WTC11 (cell line): ENCODE measurements around the gene AGER. TPM values are rescaled to one million over a fixed set of nuclear protein-coding genes. Genes with fewer than 3 reads are reported as not detected.

ENCODE experiments used
- ATAC-seq: fragments of 200-7000 bp; cut with Tn5 transposase; 2 replicates; pipeline ENCODE4 v1.10.0; 2021; ENCODE audit warnings: mild to moderate bottlenecking, moderate library complexity
- CTCF ChIA-PET: fragments of 300-600 bp; sonication (Branson Sonifier 250); formaldehyde crosslinking; loops from one replicate; lab custom pipeline; 2021; ENCODE audit warnings: antibody characterized with exemption; lab: Charles Lee
- POLR2A ChIA-PET: fragments of 350-600 bp; sonication (Branson Sonifier 250); formaldehyde crosslinking; loops from one replicate; lab custom pipeline; 2021; ENCODE audit warnings: antibody characterized with exemption; lab: Charles Lee
- DNase-seq: peaks from one replicate; pipeline ENCODE4 v3.0.0; 2021; ENCODE audit warnings: low spot score
- H3K27ac Mint-ChIP-seq: 2 replicates; pipeline ENCODE4 v1.8.0; 2021; ENCODE audit warnings: mixed read lengths
- H3K27me3 Mint-ChIP-seq: 2 replicates; pipeline ENCODE4 v1.8.0; 2021; ENCODE audit warnings: low read depth, mild to moderate bottlenecking, moderate library complexity, mixed read lengths
- H3K36me3 Mint-ChIP-seq: 2 replicates; pipeline ENCODE4 v1.8.0; 2021; ENCODE audit warnings: mixed read lengths
- H3K4me1 Mint-ChIP-seq: 2 replicates; pipeline ENCODE4 v1.8.0; 2022; ENCODE audit warnings: mixed read lengths
- H3K4me3 Mint-ChIP-seq: 2 replicates; pipeline ENCODE4 v1.8.0; 2021; ENCODE audit warnings: mild to moderate bottlenecking, moderate library complexity, mixed read lengths
- H3K9me3 Mint-ChIP-seq: 2 replicates; pipeline ENCODE4 v1.8.0; 2021; ENCODE audit warnings: mixed read lengths
- AFF4 ChIP-seq: sonication (generic); formaldehyde crosslinking; IDR thresholded peaks from 2 replicates; pipeline ENCODE4 v1.8.1; 2023; ENCODE audit warnings: mild to moderate bottlenecking, missing genetic modification reagents, borderline replicate concordance
- CDX4 ChIP-seq: fragments of 250-450 bp; sonication (Bioruptor Pico); IDR thresholded peaks from 2 replicates; pipeline ENCODE4 v1.9.0; 2021; ENCODE audit warnings: moderate library complexity, mild to moderate bottlenecking, inconsistent platforms, borderline replicate concordance
- E2F1 ChIP-seq: sonication (generic); formaldehyde crosslinking; IDR thresholded peaks from 2 replicates; pipeline ENCODE4 v1.8.0; 2022; ENCODE audit warnings: mild to moderate bottlenecking, missing genetic modification reagents
- FOXJ3 ChIP-seq: sonication (generic); formaldehyde crosslinking; IDR thresholded peaks from 2 replicates; pipeline ENCODE4 v1.9.0; 2021; ENCODE audit warnings: missing genetic modification reagents, mild to moderate bottlenecking, borderline replicate concordance
- JAZF1 ChIP-seq: fragments of 250-450 bp; sonication (Bioruptor Pico); IDR thresholded peaks from 2 replicates; pipeline ENCODE4 v1.9.0; 2021; ENCODE audit warnings: moderate library complexity, mild to moderate bottlenecking, inconsistent platforms
- MAX ChIP-seq: sonication (generic); formaldehyde crosslinking; IDR thresholded peaks from 2 replicates; pipeline ENCODE4 v1.8.0; 2022; ENCODE audit warnings: mild to moderate bottlenecking, missing genetic modification reagents
- NFE2L1 ChIP-seq: sonication (generic); formaldehyde crosslinking; IDR thresholded peaks from 2 replicates; pipeline ENCODE4 v1.8.1; 2023; ENCODE audit warnings: missing genetic modification reagents
- NR1H2 ChIP-seq: sonication (generic); formaldehyde crosslinking; IDR thresholded peaks from 2 replicates; pipeline ENCODE4 v1.9.0; 2021; ENCODE audit warnings: mild to moderate bottlenecking, moderate library complexity, missing genetic modification reagents
- NR3C1 ChIP-seq: sonication (generic); formaldehyde crosslinking; conservative IDR thresholded peaks from 2 replicates; pipeline ENCODE4 v1.8.1; 2023; ENCODE audit warnings: low read depth, mild to moderate bottlenecking, missing genetic modification reagents
- OVOL2 ChIP-seq: fragments of 250-450 bp; sonication (Bioruptor Pico); IDR thresholded peaks from 2 replicates; pipeline ENCODE4 v1.9.0; 2021; ENCODE audit warnings: mild to moderate bottlenecking, borderline replicate concordance
- PRRX2 ChIP-seq: fragments of 250-450 bp; sonication (Bioruptor Pico); IDR thresholded peaks from 2 replicates; pipeline ENCODE4 v1.8.0; 2021; ENCODE audit warnings: mild to moderate bottlenecking
- TEAD1 ChIP-seq: sonication (generic); formaldehyde crosslinking; IDR thresholded peaks from 2 replicates; pipeline ENCODE4 v1.8.0; 2022; ENCODE audit warnings: mild to moderate bottlenecking, missing genetic modification reagents
- ZMAT4 ChIP-seq: fragments of 250-450 bp; sonication (Bioruptor Pico); IDR thresholded peaks from 2 replicates; pipeline ENCODE4 v1.9.0; 2021; ENCODE audit warnings: mild to moderate bottlenecking
- ZNF219 ChIP-seq: sonication (generic); formaldehyde crosslinking; IDR thresholded peaks from 2 replicates; pipeline ENCODE4 v1.8.0; 2023; ENCODE audit warnings: missing genetic modification reagents, mild to moderate bottlenecking, borderline replicate concordance
- ZNF317 ChIP-seq: sonication (generic); formaldehyde crosslinking; IDR thresholded peaks from 2 replicates; pipeline ENCODE4 v1.8.1; 2023; ENCODE audit warnings: low read depth, mild to moderate bottlenecking, moderate library complexity, missing genetic modification reagents, borderline replicate concordance
- ZNF423 ChIP-seq: fragments of 250-450 bp; sonication (Bioruptor Pico); IDR thresholded peaks from 2 replicates; pipeline ENCODE4 v2.1.2; 2022; ENCODE audit warnings: mild to moderate bottlenecking, moderate library complexity
- total RNA-seq: library from RNA; stranded (reverse); gene quantifications from 3 replicates; pipeline ENCODE4 v1.2.3, GENCODE V29; 2021

The AGER gene
- total RNA-seq, 1 experiment from 2014 or later: 18.1 TPM

- TF ChIP-seq AFF4 (no peak), ZNF317 (CRISPR knock-in tag) (no peak)
Measured at GRCh38 chr6:32166411-32167061, 17.5 kb downstream of the AGER start (continued).

- no peak for ATAC-seq
- H3K27ac Mint-ChIP-seq: peak within 1 kb of the TSS; percentile 12; the same call in 1 of the 2 replicates
- ChIA-PET POLR2A (no interaction called here), CTCF (interaction anchor here (0.6 to 5.1 kb wide), 8 partner anchors 10 to 1058 kb away, joined by 3 to 47 read pairs (median 5); partner anchors contain the start of genes ATF6B and FKBPL)
- peaks cover 11% of the 10 kb centered on the region for H3K4me1 Mint-ChIP-seq
- no peak for DNase-seq
- peaks cover 23% of the 10 kb centered on the region for H3K36me3 Mint-ChIP-seq
- H3K4me3 Mint-ChIP-seq: no peak within 1 kb of the TSS
- H3K9me3 Mint-ChIP-seq: no peaks in the 10 kb centered on the region
- TF ChIP-seq OVOL2 (no peak), MAX (CRISPR knock-in tag) (no peak), TEAD1 (no peak), E2F1 (CRISPR knock-in tag) (no peak), FOXJ3 (CRISPR knock-in tag) (no peak), PRRX2 (CRISPR knock-in tag) (no peak), NFE2L1 (no peak), ZNF423 (CRISPR knock-in tag) (no peak)
- H3K27me3 Mint-ChIP-seq: no peaks in the 10 kb centered on the region
Measured at GRCh38 chr6:32164295-32164694, 19.8 kb downstream of the AGER start, which contains the start of gene EGFL8. Gene EGFL8 (plus strand): TSS chr6:32164595. CDS start chr6:32166166, 1,571 bp downstream.

- Mint-ChIP-seq H3K9me3 (no peaks in the 10 kb centered on the region), H3K36me3 (peaks cover 21% of the 10 kb centered on the region), H3K27ac (no peak overlapping the region; the same call in 1 of the 2 replicates), H3K27me3 (no peaks in the 10 kb centered on the region), H3K4me3 (no peak overlapping the region), H3K4me1 (peaks cover 11% of the 10 kb centered on the region)
- DNase-seq (no peak), ATAC-seq (no peak)
- CTCF ChIA-PET: interaction anchor here (0.6 to 5.1 kb wide), 6 partner anchors 9 to 1057 kb away, joined by 3 to 47 read pairs (median 8); partner anchors contain the start of genes ATF6B and FKBPL
- TF ChIP-seq ZMAT4 (CRISPR knock-in tag) (no peak), ZNF219 (no peak), NR1H2 (CRISPR knock-in tag) (no peak), CDX4 (CRISPR knock-in tag) (no peak), NR3C1 (CRISPR knock-in tag) (no peak), JAZF1 (CRISPR knock-in tag) (no peak)
- POLR2A ChIA-PET: no interaction called here
Measured at GRCh38 chr6:32163559-32164258, 20.3 kb downstream of the AGER start.
